Endothelial cell of umbilical vein (primary cell): Measurements from ENCODE around the gene AMMECR1L. TPM values are rescaled to one million over a fixed set of nuclear protein-coding genes. Genes with fewer than 3 reads are reported as not detected.

Source experiments
- polyA plus RNA-seq, 4 experiments: library from polyadenylated mRNA; depleted of rRNA in 3 of 4; stranded (reverse) in 3 of 4; unstranded in 1 of 4; fragments of >200 nt; gene quantifications; 2 replicates each; pipeline versions ENCODE4 v1.2.1 to v1.2.3, GENCODE V29; 2011 to 2012; ENCODE audit warnings: missing spikeins in 1 of 4
- small RNA-seq: library from RNA; depleted of rRNA; stranded (forward); fragments of <200 nt; gene quantifications from one replicate; pipeline ENCODE3, GENCODE V24; 2012; ENCODE audit warnings: low replicate concordance, low read depth; ENCODE audit not compliant: insufficient read depth, insufficient read length
- total RNA-seq: library from RNA; stranded (reverse); gene quantifications from 2 replicates; pipeline ENCODE4 v1.2.3, GENCODE V29; 2021

Gene AMMECR1L
- total and polyA plus RNA-seq, 2 donors (not counting 3 experiments of a cell fraction or from before 2014, with no cell fraction given) = 14.8 to 20.7 TPM

Small RNA genes within 50 kb of the gene (small RNA-seq; reads per million reads assigned to genes)
- gene AC012306.1 (not detected), gene RF00017 (not detected), gene RF00019 (not detected), gene RNU6-395P (not detected)

Other genes with a start within 250 kb of the AMMECR1L start
- gene GPR17, start 239.8 kb downstream of the AMMECR1L start, total RNA-seq = not detected in 2 replicates
- gene GPR17, start 239.8 kb downstream of the AMMECR1L start, polyA plus RNA-seq = 0.10 and 0.11 TPM in 2 replicates
- 45.7 and 48.3 TPM in 2 replicates for gene LIMS2, start 210.4 kb downstream of the AMMECR1L start, total RNA-seq
- 55.6 and 77.3 TPM in 2 replicates for gene LIMS2, start 210.4 kb downstream of the AMMECR1L start, polyA plus RNA-seq
- gene SFT2D3, start 184.5 kb downstream of the AMMECR1L start, total RNA-seq = 4.4 and 4.7 TPM in 2 replicates
- gene SFT2D3, start 184.5 kb downstream of the AMMECR1L start, polyA plus RNA-seq = 4.1 and 4.5 TPM in 2 replicates
- 52.5 and 54.7 TPM in 2 replicates for gene WDR33, start 74.8 kb downstream of the AMMECR1L start, total RNA-seq
- 15.2 and 16.4 TPM in 2 replicates for gene WDR33, start 74.8 kb downstream of the AMMECR1L start, polyA plus RNA-seq
- 44.1 and 44.5 TPM in 2 replicates for gene POLR2D, start 27.8 kb downstream of the AMMECR1L start, total RNA-seq
- 8.1 and 10.0 TPM in 2 replicates for gene POLR2D, start 27.8 kb downstream of the AMMECR1L start, polyA plus RNA-seq
- gene SAP130, start 142.1 kb upstream of the AMMECR1L start, total RNA-seq = 30.4 and 34.3 TPM in 2 replicates
- gene SAP130, start 142.1 kb upstream of the AMMECR1L start, polyA plus RNA-seq = 26.1 and 26.8 TPM in 2 replicates
- 77.5 and 83.2 TPM in 2 replicates for gene UGGT1, start 205.2 kb upstream of the AMMECR1L start, total RNA-seq
- 23.4 and 27.6 TPM in 2 replicates for gene UGGT1, start 205.2 kb upstream of the AMMECR1L start, polyA plus RNA-seq